HG03064 (cell line): ENCODE results near the gene CEP112.

ENCODE experiments used
- ATAC-seq: cut with Tn5 transposase; IDR thresholded peaks from one replicate; pipeline ENCODE4 v1.9.1; 2021; ENCODE audit warnings: low read depth; ENCODE audit not compliant: unreplicated experiment

The CEP112 gene

DNA sequence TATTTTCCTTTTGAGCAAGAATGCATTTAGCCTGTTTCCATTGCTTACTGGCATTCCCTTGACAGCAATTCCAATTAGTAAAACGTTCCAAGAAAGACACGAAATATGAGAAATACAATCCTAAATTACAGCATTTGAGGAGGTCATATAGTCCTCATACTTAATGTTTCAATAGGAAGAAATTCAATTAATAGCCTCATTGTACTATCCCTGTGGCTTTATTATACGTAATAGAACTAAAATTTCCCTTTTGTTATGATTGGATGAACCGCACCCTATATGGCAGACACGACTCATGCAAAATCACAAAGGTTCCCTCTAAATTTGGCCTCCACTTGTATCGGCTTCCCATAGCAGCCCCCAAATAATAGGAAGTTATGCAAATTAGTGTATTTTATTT, 291.7 kb downstream of the CEP112 start:
- no peak for ATAC-seq

DNA sequence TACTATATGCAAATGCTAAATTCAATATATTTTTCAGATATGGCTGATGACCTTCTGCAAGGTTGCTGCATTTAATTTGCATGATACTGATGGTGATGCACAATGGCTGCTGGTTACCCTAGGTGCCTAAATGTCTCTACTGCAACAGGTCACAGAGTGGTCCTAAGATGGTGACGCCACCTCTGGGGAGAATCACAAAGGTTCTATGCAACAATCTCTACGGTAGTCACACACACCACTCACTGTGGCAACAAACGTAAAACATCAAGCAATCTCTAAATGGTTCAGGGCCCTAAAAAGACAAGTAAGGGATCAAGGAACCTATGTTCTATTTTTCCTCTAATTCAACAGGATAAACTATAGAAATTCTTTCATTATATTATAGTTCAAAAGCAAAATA, 293.3 kb downstream of the CEP112 start:
- no peak for ATAC-seq

GRCh38 chr17:65896889-65897288, 295.0 kb downstream of the CEP112 start:
- ATAC-seq = no peak

- no peak for ATAC-seq
Observed at GRCh38 chr17:65895969-65896368, 296.0 kb downstream of the CEP112 start.

GRCh38 chr17:65893692-65894279, 298.1 kb downstream of the CEP112 start:
- no peak for ATAC-seq

DNA sequence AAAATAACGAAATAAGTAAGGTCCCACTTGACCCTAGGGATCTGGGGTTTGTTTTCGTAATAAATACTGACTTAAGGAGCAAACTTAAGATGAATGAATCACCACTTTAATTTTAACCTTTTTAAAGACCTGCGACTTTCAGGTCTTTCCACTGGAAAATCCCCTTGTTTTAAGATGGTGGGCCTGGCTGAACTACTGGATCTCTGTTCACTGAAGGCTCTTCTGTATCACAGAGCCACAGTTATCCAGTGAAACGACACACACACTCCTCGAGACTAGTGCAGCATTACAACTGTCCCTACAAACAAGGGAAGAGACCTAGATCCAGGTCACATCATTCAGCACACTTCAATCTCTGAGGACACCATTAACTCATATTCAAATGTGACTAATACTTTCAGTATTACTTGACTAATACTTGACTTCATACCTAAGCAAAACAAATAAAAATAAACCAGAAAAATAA, 299.0 kb downstream of the CEP112 start:
- no peak for ATAC-seq

DNA sequence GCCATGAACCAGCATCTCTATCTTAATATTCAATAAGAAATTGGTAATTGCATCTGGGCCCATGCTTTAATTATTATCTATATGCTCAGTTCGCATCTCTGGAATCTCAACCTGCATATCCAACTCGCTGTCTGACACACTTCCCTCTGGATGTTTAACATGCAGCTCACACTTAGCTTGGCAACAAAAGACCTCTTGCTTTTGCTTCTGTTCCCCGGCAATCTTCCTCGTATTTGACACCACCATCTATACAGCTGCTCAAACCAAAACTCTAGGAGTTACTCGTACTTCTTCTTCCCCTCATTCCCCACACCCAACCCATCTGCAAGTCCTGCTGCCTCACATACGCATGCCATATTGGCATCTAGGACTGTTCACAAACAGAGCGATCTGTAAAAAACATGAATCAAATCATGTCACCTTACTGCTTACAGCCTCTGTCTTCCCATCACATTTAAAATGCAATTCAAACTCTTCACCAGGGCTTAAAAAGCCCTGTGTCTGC, 300.6 kb downstream of the CEP112 start:
- no peak for ATAC-seq

DNA sequence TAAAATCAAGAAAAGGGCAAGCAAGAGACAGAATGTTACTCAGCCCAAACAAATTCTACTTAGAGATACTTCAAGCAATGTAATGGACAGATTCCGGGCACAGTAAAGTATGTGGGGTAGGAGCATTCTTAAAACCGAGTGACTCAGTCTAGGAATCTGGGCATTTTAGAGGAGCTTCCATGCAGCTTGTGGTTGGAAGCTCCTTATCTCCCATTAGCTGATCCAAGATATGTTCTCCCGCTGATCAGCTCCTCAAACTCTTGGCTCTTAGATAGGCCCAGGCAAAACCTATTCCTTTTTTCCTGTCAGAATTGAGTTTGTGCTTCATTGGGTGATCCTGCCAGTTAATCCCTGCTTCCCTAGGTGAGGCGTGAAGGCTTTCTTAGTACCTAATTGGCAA, 303.3 kb downstream of the CEP112 start:
- no peak for ATAC-seq

DNA sequence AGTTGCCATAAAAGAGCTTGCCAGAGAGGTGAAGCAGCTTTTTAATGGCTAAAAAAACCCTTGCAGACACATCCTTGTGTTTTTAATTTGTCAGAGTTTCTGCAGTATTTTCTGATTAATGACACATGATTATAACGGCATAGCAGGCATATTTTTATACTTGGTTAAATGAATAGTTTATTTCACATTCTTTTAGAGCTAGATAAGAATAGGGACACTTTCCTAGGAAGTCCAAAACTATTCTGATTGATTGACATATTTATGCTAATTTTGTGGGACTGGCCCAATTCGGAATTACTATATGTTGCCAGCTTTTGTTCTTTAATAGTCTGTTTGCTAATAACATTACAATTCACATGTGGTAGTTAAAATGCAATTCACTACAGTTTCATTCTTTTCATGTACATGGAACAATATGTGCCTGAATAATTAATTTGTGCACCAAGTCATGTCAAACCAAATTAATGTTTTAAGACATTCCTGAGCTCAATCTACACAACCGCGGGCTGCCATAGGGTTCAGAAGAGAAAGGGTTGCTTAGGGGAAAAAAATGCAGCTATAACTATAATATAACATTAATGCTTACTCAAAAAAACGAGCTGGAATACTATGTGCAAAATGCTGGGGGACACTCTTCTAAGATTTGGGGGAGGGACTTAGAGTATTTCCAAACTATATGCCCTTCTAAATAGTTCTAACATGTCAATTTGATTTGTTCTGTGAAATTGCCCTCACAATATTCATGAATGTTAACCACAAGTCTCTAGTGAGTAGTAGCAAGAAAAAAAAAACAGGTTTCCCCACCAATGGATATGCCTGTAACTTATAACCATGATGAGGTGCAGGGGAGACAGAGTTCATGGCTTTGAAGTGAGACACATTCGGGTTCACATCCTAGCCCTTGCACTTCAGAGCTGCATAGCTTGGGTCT, 305.4 kb downstream of the CEP112 start:
- ATAC-seq = no peak

DNA sequence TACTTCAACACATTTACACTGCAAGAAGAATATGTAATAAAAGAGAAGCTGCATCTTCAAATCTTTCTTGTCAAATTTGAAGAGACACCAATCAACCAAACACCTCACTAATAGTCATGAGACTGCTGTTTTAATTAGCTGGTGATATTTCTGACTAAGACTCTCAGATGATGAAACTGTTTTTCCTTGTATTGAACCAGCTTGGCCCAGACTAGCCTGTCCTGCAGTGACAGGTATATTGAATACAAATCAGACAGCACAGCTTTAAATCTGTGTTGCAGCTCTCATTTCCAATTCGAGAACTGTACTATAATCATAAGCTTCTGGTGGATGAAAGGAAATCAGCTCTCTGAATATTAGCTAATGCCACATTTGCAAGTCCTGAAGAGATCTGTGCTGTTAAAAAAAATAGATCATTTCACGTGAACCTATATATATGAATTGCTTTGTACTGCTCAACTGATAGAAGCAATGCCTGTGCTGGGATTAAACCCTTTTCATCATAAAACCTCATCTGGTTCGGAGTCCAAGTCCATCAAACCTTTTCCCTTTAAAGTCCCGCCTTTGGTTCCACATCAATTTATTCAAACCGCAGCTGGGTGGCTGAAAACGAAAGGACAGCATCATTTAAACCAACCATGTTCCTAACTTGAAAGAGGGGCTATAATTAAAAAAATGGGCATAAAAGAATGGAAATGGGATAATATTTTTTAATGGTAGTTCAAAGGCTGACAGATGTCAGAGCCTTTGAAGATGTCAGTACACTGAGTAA, 306.2 kb downstream of the CEP112 start:
- no peak for ATAC-seq

GRCh38 chr17:65876985-65877384, 314.9 kb downstream of the CEP112 start:
- no peak for ATAC-seq

- ATAC-seq = no peak
Observed at GRCh38 chr17:65868881-65869280, 323.1 kb downstream of the CEP112 start.

DNA sequence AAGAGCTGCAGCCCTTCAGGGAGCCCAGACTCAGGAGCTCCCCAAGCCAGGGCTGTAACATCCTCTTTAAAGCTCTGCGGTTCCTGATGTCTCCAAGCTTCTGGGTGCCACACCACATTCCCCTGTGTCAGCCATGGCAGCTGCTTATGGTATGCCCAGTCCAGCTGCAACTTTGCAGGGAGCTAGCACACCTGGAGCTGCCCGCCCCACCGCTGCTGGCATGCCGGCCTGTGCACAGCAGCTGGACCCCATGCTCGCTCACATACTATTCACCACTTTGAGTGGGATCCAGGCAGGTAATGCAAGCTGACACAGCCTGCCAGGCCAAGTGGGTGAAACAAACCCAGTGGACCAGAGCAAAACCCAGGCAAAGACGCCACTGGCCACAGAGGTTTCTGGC, 324.9 kb downstream of the CEP112 start:
- no peak for ATAC-seq

GRCh38 chr17:65865715-65866425, 326.1 kb downstream of the CEP112 start:
- ATAC-seq = no peak

GRCh38 chr17:65864394-65864793, 327.5 kb downstream of the CEP112 start:
- no peak for ATAC-seq

GRCh38 chr17:65857718-65858117, 334.2 kb downstream of the CEP112 start:
- no peak for ATAC-seq

GRCh38 chr17:65856865-65857264, 335.1 kb downstream of the CEP112 start:
- no peak for ATAC-seq

DNA sequence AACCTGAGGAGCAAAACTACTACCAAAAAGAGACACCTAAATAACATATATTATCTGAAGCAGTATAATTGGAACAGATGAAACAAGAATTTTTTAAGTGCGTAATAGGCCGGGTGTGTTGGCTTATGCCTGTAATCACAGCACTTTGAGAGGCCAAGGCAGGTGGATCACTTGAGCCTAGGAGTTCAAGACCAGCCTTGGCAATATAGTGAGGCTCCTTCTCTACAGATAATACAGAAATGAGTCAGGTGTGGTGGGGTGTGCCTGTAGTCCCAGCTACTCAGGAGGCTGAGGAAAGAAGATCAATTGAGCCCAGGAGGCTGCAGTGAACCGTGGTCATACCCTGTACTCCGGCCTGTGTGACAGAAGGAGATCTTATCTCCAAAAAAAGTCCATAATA, 336.3 kb downstream of the CEP112 start:
- no peak for ATAC-seq

DNA sequence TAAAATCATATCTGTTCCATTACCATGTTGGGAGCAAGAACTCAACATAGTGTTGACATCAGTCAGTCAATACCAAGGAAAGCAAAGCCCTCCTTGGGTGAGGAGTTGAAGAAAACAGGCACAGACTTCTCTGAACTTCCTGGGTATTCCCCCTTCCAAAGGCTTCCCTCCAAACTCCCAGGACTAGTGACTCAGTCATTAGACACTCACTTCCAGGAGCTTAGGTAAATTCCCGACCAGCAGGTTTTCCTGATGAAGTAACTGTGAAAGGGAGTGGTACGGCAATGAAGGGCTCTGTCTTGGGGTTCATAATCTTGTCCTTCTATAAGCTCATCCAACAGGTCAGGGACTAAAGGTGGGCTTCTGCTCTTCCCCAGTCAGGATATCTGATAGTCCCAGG, 336.7 kb downstream of the CEP112 start:
- no peak for ATAC-seq

- ATAC-seq = no peak
Observed at GRCh38 chr17:65853816-65854215, 338.1 kb downstream of the CEP112 start.
